ENCODE data around the gene MYH9. TPM values are rescaled to one million over a fixed set of nuclear protein-coding genes. Genes with fewer than 3 reads are reported as not detected.

Gene MYH9
- total RNA-seq, 2 experiments from 2014 or later = 112 to 223 TPM

DNA sequence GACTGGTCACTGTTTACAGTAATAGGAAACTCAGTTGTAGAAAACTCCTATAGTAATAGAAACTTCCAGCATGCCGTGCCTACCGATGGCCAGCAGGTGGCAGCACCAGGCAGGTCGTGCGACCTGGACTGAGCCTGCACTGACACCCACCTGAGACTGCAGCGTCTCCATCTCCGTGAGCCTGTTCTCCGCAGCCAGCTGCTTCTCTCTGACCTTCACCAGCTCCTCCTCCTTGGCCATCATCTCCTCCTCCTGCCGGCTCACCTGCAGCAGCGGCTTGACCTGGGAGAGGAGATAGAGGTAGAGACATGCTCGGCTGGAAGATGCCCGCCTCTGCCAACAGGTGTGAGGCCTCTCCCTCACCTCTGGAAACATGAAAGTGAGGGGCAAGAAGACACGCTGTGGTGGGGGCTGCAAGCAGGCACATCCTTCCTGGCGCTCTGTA lies 86.4 kb downstream of the MYH9 start:
- TF ChIP-seq, protein P1, sequence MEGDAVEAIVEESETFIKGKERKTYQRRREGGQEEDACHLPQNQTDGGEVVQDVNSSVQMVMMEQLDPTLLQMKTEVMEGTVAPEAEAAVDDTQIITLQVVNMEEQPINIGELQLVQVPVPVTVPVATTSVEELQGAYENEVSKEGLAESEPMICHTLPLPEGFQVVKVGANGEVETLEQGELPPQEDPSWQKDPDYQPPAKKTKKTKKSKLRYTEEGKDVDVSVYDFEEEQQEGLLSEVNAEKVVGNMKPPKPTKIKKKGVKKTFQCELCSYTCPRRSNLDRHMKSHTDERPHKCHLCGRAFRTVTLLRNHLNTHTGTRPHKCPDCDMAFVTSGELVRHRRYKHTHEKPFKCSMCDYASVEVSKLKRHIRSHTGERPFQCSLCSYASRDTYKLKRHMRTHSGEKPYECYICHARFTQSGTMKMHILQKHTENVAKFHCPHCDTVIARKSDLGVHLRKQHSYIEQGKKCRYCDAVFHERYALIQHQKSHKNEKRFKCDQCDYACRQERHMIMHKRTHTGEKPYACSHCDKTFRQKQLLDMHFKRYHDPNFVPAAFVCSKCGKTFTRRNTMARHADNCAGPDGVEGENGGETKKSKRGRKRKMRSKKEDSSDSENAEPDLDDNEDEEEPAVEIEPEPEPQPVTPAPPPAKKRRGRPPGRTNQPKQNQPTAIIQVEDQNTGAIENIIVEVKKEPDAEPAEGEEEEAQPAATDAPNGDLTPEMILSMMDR (conservative IDR thresholded peaks at IDR 0.05; ENCODE audit: low read length) = peak; percentile 98
- TF ChIP-seq EZH2phosphoT487 (IDR thresholded peaks at IDR 0.05; ENCODE audit: borderline replicate concordance, low read depth, low read length) = no peak
- POLR2A ChIA-PET = no interaction called here
- Histone ChIP-seq H3K4me1 (ENCODE audit: insufficient read depth, low read length, poor library complexity, severe bottlenecking) (no peaks in the 10 kb centered on the region), H3K4me2 (ENCODE audit: low read length) (no peak overlapping the region), H2AFZ (ENCODE audit: low read length) (no peak overlapping the region), H3K4me3 (ENCODE audit: low read depth, low read length, poor library complexity, severe bottlenecking) (no peak overlapping the region), H3K9me2 (ENCODE audit: insufficient read depth, low read length) (no peaks in the 10 kb centered on the region), H3K9me3 (ENCODE audit: low read length) (no peaks in the 10 kb centered on the region), H3K79me2 (ENCODE audit: insufficient read depth, low read depth, low read length) (no peaks in the 10 kb centered on the region), H3K27ac (ENCODE audit: low read depth, low read length, poor library complexity, severe bottlenecking) (no peak overlapping the region), H4K20me1 (ENCODE audit: insufficient read depth, low read length) (0 out of 2 replicates have a peak, but pooled peaks cover 5% of the 10 kb centered on the region), H3K36me3 (ENCODE audit: insufficient read depth, low read length) (peaks cover 98% of the 10 kb centered on the region)
- intact Hi-C loops (cut with micrococcal nuclease; ENCODE audit: unreplicated experiment) = loop anchor here (1.0 to 5.0 kb wide), 2 partner anchors 86 to 169 kb away; partner anchors contain the start of gene MYH9
- DNase-seq (ENCODE audit: low spot score) = peak; percentile 82
- no TSS peak for BruUV-seq (replicated peaks)
- CTCF ChIA-PET (ENCODE audit: unreplicated experiment) = interaction anchor here (0.8 to 1.0 kb wide), 4 partner anchors 30 to 157 kb away, joined by 3 to 5 read pairs (median 4); no protein-coding TSS in a partner anchor

DNA sequence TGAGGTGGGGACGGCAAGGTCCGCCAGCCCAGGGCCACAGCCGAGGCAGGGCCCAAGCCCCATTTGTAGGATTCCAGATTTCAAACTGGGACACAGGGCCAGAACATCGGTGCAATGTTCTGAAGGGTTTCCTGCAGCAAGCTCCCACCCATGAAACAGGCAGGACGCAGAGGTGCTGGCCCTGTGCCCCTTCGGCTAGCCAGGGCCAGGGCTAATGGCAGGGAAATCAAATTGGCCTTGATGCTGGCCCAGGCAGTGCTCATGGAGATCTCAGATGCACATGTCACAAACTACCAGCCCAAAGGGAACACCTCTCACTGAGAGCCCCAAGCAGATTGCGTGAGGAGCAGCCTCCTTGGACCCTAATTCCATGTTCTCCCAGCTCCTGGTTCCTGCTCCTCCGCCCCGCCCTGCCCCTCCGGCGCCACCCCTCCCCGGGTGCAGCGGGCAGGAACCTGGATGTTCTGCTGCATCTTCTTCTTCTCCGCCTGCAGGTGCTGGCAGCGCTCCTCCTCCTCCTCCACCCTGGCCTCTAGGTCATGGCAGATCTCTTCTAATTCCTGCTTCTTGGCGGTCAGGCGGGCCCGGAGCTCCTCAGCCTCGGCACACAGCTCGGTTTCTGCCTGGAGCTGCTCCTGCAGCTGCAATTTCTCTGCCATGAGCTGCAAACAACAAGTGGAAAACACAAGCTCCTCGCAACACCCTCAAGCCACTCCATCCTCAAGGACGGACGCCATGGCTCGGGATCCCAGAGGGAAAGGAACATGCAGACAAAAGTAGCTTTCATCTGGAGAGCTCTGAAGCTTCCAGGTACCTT lies 87.2 kb downstream of the MYH9 start:
- Histone ChIP-seq H3K4me3 (ENCODE audit: low read depth, low read length, poor library complexity, severe bottlenecking) (no peak overlapping the region), H3K4me2 (ENCODE audit: low read length) (no peak overlapping the region), H3K36me3 (ENCODE audit: insufficient read depth, low read length) (peaks cover 98% of the 10 kb centered on the region), H3K4me1 (ENCODE audit: insufficient read depth, low read length, poor library complexity, severe bottlenecking) (no peaks in the 10 kb centered on the region), H3K27ac (ENCODE audit: low read depth, low read length, poor library complexity, severe bottlenecking) (no peak overlapping the region), H3K9me2 (ENCODE audit: insufficient read depth, low read length) (no peaks in the 10 kb centered on the region), H3K9me3 (ENCODE audit: low read length) (no peaks in the 10 kb centered on the region), H2AFZ (ENCODE audit: low read length) (no peak overlapping the region), H4K20me1 (ENCODE audit: insufficient read depth, low read length) (0 out of 2 replicates have a peak, but pooled peaks cover 5% of the 10 kb centered on the region), H3K79me2 (ENCODE audit: insufficient read depth, low read depth, low read length) (no peaks in the 10 kb centered on the region)
- ChIA-PET CTCF (ENCODE audit: unreplicated experiment) (interaction anchor here (0.8 to 1.5 kb wide), 5 partner anchors 31 to 170 kb away, joined by 3 to 6 read pairs (median 4); no protein-coding TSS in a partner anchor), POLR2A (no interaction called here)
- no peak for DNase-seq (ENCODE audit: low spot score)
- BruUV-seq (replicated peaks) = no TSS peak
- intact Hi-C loops (cut with micrococcal nuclease; ENCODE audit: unreplicated experiment) = loop anchor here (1.0 to 5.0 kb wide), 2 partner anchors 87 to 170 kb away; partner anchors contain the start of gene MYH9
- TF ChIP-seq, protein P1 (conservative IDR thresholded peaks at IDR 0.05; ENCODE audit: low read length) = no peak
- no peak for TF ChIP-seq EZH2phosphoT487 (IDR thresholded peaks at IDR 0.05; ENCODE audit: borderline replicate concordance, low read depth, low read length)
